Cardiac ventricle fibroblast (primary cell): Measurements from ENCODE around the gene MMP15. TPM values are rescaled to one million over a fixed set of nuclear protein-coding genes. Genes with fewer than 3 reads are reported as not detected.

Source experiments
- total RNA-seq: library from RNA; depleted of rRNA; stranded (reverse); fragments of >200 nt; gene quantifications from 2 replicates; pipeline ENCODE4 v1.2.3, GENCODE V29; 2015

Gene MMP15
- 3.5 and 4.0 TPM in 2 replicates for total RNA-seq

DNA sequence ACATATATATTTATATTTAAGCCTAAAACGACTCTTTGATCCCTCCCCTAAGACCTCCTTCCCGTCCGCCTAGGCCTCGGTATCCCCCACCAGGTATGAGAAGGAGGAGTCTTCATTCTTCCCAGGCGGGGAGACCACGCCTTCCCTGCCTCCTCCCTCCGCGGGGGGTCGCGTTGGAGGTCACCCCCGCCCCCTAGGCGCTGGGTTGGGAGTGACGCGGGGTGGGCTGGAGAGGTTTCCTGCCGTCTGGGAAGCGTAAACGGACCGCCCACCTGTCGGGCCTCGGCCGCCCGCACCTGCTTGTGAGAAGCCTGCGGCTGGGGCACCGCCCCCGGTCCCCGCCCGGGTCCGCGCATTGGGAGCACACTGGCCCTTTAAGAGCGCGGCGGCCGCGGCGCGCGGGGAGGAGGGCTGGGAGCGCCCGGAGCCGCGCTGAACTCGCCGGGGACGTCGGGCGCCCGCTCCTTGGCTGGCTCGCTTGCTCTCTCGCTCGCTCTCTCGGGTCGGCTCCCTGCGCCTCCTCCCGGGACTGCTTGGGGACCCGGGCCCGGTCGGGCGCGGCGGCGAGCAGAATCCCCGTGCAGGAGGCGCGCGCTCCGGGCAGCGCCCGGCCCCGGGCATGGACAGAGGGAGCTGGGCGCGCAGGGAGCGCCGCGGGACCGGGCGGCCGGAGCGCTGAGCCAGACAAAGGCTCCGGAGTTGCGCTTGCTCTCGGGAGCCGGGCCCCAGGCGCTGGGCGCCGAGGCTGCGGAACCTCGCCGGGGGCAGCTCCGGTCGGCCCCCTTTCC is at the start of gene MMP15:
Gene MMP15, plus strand, starts transcription at position 404 of the 788 bp plus-strand sequence. CDS start 597 bp downstream, outside the sequence.

DNA sequence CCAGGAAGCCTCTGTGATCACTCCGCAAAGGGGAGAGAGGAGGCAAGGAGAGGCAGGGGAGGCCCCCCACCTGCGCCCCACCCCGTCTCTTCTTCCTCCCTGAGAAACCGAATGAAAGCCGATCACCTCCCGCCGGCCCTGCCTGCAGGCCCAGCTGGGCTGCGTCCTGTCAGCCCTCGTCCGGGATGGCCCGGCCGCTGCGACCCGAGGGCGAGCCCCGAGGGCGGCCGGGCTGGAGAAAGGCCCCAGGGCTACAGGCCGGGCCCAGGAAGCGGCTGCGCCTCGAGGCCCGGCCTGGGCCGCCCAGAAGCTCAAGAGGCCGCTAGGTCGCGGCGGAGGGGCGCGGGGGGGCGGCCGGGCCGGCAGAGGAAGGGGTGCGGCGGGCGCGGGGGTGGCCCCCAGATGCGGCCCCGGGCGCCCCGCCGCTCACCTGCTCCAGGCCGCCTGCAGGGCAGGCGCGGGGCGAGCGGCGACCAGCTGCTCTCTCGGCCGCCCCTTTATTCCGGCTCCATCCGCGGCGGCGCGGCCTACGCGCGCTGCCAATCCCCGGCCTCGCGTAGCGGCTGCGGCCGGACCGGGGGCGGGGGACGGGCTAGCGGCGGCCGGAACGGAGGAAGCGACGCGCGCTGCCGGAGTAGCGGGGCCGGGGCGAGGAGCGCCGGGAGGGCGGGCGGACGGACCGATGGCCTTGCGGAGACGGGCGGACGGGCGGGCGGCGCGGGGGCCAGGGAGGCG is 25.4 kb upstream of the MMP15 start, which contains the start of gene ZNF319:
Gene ZNF319, minus strand, starts transcription at position 702 of the 735 bp plus-strand sequence. CDS start 2,407 bp downstream, outside the sequence.

DNA sequence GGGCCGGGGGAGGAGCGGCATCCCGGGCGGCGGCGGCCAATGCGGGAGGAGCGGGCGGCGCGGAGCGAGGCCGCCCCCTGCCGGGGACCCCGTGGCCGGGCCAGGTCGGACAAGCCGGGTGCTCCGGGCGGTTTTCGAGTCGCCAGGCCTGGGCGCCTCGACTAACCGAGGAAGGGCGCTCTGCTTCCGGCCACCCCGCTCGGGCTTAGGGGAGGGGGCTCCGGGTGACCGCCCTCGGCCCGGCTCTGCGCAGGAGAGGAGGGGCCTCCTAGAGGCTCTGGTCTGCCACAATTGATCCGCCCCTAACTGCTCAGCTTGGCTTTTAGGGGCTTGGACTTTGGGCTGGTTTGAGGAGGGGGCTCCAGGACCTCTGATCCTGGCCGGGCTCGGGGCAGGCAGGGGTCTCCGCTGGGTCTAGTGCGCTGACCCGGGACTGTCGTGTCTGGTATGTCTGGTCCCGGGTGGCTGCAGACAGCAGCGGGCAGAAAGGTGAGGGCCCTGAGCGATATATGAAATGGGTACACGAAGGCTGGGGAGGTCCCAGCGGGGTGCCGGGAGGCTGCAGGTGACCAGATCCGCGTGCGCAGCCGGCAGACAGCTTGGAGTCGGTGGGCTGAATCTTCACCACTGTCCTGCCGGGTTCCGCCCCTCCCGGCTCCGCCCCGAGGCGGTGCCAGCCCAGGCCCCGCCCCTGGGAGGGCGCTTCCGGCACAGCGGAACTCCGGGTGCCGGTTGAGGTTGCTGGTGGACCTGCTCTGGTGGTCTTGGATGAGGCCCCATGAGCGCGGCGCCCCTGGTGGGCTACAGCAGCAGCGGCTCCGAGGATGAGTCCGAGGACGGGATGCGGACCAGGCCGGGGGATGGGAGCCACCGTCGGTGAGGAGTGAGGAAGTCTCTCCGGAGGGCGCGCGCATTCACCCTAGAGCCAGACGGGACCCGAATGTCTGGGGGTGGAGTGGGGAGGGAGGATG is 24.6 kb upstream of the MMP15 start, which contains the start of gene USB1:
Gene USB1, plus strand, starts transcription at position 702 of the 971 bp plus-strand sequence. Its CDS starts 77 bp downstream, at position 779.

Other genes with a start within 250 kb of the MMP15 start
- gene KIFC3, start 223.3 kb upstream of the MMP15 start, total RNA-seq, result 5.6 and 8.4 TPM in 2 replicates
- not detected in 2 replicates for gene CNGB1, start 54.6 kb upstream of the MMP15 start, total RNA-seq
- gene ZNF319, start 25.1 kb upstream of the MMP15 start, total RNA-seq, result 5.0 and 5.7 TPM in 2 replicates
- 14.4 and 20.3 TPM in 2 replicates for gene USB1, start 24.3 kb upstream of the MMP15 start, total RNA-seq
- 36.5 and 47.1 TPM in 2 replicates for gene CFAP20, start 103.6 kb downstream of the MMP15 start, total RNA-seq
- 45.6 and 55.7 TPM in 2 replicates for gene CSNK2A2, start 172.4 kb downstream of the MMP15 start, total RNA-seq